Karpas-422 (cell line): Measurements from ENCODE around the gene SPARCL1. TPM values are rescaled to one million over a fixed set of nuclear protein-coding genes. Genes with fewer than 3 reads are reported as not detected.
A peak's percentile ranks its signal among the peaks of the same experiment; 100 is the strongest.
"Not testable (repeated sequence)": the region's sequence is repeated elsewhere in the genome, so short reads cannot be mapped to it uniquely, and the experiment has no call there.

Experiments
- DNase-seq: peaks from one replicate; pipeline ENCODE4 v3.0.0-alpha.2; 2015
- H2AFZ ChIP-seq: fragments of 200-600 bp; sonication (generic); 2 replicates; pipeline ENCODE4 v1.6.1; 2014; ENCODE audit warnings: antibody characterized with exemption, low read length, mixed read lengths
- H3K27ac ChIP-seq: fragments of 200-600 bp; sonication (generic); 2 replicates; pipeline ENCODE4 v1.5.1; 2014; ENCODE audit warnings: mild to moderate bottlenecking, low read length, moderate library complexity
- H3K27me3 ChIP-seq: fragments of 200-600 bp; sonication (generic); 2 replicates; pipeline ENCODE4 v1.6.1; 2014; ENCODE audit warnings: low read length, mixed read lengths
- H3K36me3 ChIP-seq: fragments of 200-600 bp; sonication (generic); 2 replicates; pipeline ENCODE4 v1.6.1; 2014; ENCODE audit warnings: low read length, mixed read lengths; ENCODE audit not compliant: insufficient read depth
- H3K4me1 ChIP-seq: fragments of 200-600 bp; sonication (generic); 2 replicates; pipeline ENCODE4 v1.6.1; 2014; ENCODE audit warnings: mild to moderate bottlenecking, low read length, mixed read lengths
- H3K4me2 ChIP-seq: fragments of 200-600 bp; sonication (generic); 2 replicates; pipeline ENCODE4 v1.6.1; 2014; ENCODE audit warnings: low read length, low read depth, mild to moderate bottlenecking; ENCODE audit not compliant: poor library complexity, severe bottlenecking
- H3K4me3 ChIP-seq: fragments of 200-600 bp; sonication (generic); 2 replicates; pipeline ENCODE4 v1.5.1; 2014; ENCODE audit warnings: mild to moderate bottlenecking, antibody characterized with exemption, low read length, mixed read lengths
- H3K79me2 ChIP-seq: fragments of 200-600 bp; sonication (generic); 2 replicates; pipeline ENCODE4 v1.6.1; 2014; ENCODE audit warnings: mild to moderate bottlenecking, low read length, mixed read lengths
- H3K9ac ChIP-seq: fragments of 200-600 bp; sonication (generic); 2 replicates; pipeline ENCODE4 v1.6.0; 2014; ENCODE audit warnings: low read length
- H3K9me2 ChIP-seq: fragments of 200-600 bp; sonication (generic), shearing (Covaris generic); replicated peaks from 2 replicates; pipeline ENCODE4 v1.6.0; 2014; ENCODE audit warnings: mild to moderate bottlenecking, low read length, moderate library complexity; ENCODE audit not compliant: insufficient read depth
- H3K9me3 ChIP-seq: fragments of 300-700, 200-600 bp; sonication (generic); 2 replicates; pipeline ENCODE4 v1.6.1; 2014; ENCODE audit warnings: low read length, mixed read lengths
- H4K20me1 ChIP-seq: fragments of 200-600 bp; sonication (generic); 2 replicates; pipeline ENCODE4 v1.6.1; 2014; ENCODE audit warnings: mild to moderate bottlenecking, antibody characterized with exemption, low read length, low read depth; ENCODE audit not compliant: insufficient read depth
- total RNA-seq: library from RNA; depleted of rRNA; stranded (reverse); fragments of >200 nt; shearing (Covaris generic); gene quantifications from 2 replicates; pipeline ENCODE4 v1.2.3, GENCODE V29; 2014; ENCODE audit warnings: low replicate concordance

The SPARCL1 gene
- total RNA-seq, 1 experiment from 2014 or later, result 0.11 TPM

DNA sequence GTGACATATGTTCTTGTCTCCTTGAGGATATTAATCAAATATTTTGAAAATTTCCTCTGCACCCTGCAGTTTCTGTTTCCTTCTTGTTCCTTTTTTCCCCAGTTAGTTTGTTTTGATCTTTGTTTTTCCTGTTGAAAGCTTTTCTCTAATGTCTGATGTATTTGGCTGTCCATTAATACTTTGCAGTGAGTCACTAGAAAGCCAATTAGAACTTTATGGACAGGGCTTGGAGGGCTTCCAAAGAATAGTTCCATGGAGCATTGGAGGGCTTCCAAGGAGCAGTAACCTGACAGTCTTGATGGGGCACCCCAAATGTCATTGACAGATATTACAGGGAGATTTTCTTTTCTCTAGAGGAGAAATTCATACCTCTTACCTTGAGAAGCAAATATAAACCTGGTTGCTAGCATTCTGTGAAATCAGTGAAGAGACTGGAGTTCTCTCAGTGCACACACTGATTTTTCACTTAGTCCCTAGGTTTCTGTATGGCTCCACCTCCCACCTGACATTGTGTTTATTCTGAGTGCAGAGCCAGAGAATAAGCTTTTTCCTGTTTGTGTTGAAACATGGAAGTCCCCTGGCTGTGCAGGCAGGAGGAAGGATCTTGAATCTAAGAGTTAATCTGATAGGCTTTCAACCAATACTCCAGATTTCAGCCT, 26.5 kb downstream of the SPARCL1 start:
- H3K79me2 ChIP-seq, result no peaks in the 10 kb centered on the region
- no peak overlapping the region for H3K27ac ChIP-seq
- no peaks in the 10 kb centered on the region for H3K27me3 ChIP-seq
- H3K9me2 ChIP-seq, result no peaks in the 10 kb centered on the region
- no peak overlapping the region for H2AFZ ChIP-seq
- H3K36me3 ChIP-seq, result no peaks in the 10 kb centered on the region
- no peaks in the 10 kb centered on the region for H3K9me3 ChIP-seq
- H3K4me3 ChIP-seq, result no peak overlapping the region
- H3K4me1 ChIP-seq, result peaks cover 6% of the 10 kb centered on the region; the same call in 1 of the 2 replicates
- DNase-seq, result no peak
- no peak overlapping the region for H3K9ac ChIP-seq
- H3K4me2 ChIP-seq, result no peak overlapping the region
- H4K20me1 ChIP-seq, result no peaks in the 10 kb centered on the region

DNA sequence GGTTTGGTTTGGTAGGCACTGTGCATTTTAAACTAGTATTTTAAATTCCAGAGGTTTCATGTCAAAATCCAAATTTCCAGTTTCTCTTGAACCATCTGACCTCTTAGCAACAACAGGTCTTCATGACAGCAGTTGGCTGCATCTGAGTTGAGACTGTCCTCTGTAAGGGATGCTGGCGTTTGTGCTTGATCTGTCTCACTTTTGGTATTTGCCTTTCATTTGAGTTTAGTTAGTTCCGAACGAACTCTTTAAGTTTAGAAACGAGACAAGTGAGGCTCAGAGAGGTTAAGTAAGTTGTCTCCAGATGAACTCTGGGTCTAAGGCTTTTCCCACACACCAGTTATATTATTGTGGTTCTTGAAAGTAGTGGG, 29.1 kb downstream of the SPARCL1 start:
- peaks cover 6% of the 10 kb centered on the region; the same call in 1 of the 2 replicates for H3K4me1 ChIP-seq
- no peaks in the 10 kb centered on the region for H3K36me3 ChIP-seq
- no peak overlapping the region for H3K4me2 ChIP-seq
- H3K27me3 ChIP-seq, result no peaks in the 10 kb centered on the region
- no peaks in the 10 kb centered on the region for H3K79me2 ChIP-seq
- no peak overlapping the region for H3K9ac ChIP-seq
- no peak overlapping the region for H3K27ac ChIP-seq
- H3K9me2 ChIP-seq, result no peaks in the 10 kb centered on the region
- no peak overlapping the region for H2AFZ ChIP-seq
- H4K20me1 ChIP-seq, result no peaks in the 10 kb centered on the region
- no peak for DNase-seq
- no peak overlapping the region for H3K4me3 ChIP-seq
- no peaks in the 10 kb centered on the region for H3K9me3 ChIP-seq

DNA sequence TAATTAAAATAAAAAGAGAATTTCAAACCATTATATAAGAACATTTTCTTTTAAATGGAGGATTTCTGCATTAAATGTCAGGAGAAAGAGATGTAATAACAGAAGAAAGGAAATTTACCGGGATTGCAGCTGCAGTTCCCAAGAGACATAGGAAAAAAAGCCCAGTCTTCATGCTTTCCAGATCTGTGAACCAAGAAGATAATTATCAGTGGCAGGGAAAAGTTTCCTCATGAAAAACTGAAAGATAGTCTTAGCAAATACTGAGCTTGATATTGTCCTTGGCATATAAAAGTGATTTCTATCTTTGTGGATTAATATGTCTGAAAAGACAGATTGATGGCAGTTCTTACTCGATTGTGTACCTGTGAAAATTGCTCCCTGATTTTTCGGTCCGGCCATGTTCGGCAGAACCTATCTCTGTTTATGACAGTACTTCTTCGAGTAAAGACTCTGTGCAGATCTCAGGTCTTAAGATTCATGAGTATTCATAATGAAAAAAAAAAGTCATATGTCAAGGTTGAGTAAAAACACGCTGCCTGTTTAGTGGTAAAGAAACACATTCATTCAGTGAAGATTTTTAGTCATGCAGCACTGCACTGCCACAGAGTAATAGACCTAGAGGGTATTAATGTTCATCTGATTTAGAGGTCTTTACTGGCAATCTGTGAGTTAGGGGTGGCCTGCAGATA, 29.6 kb downstream of the SPARCL1 start:
- H3K4me3 ChIP-seq, result no peak overlapping the region
- no peaks in the 10 kb centered on the region for H3K9me3 ChIP-seq
- DNase-seq, result no peak

DNA sequence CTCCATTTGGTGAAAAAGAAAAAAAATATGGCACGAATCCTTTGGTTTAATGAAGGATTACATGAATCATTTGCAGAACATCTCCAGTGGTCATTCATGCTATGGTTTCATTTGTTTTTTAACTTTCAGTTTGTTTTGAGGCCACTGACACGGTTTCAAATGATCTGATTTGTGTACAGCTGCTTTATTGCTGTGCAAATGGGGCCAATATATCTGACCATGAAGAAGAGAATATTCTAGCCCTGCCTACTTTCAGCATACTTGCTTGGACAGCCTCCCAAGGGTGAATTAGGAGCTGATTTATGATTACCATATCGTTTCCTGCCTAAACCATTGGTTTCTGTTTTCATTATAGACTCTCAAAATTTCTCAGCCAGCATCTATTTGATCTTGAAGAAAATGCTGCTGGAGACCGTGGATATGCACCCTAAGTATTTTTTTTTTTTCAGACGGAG, 30.7 kb downstream of the SPARCL1 start:
- Histone ChIP-seq H3K27me3 (no peaks in the 10 kb centered on the region), H3K9me3 (no peaks in the 10 kb centered on the region), H3K79me2 (no peaks in the 10 kb centered on the region), H3K9ac (no peak overlapping the region), H4K20me1 (no peaks in the 10 kb centered on the region), H3K4me2 (peak overlapping the region; percentile 4), H3K36me3 (no peaks in the 10 kb centered on the region; the same call in 1 of the 2 replicates), H3K4me1 (peaks cover 6% of the 10 kb centered on the region; the same call in 1 of the 2 replicates), H3K9me2 (no peaks in the 10 kb centered on the region), H3K4me3 (no peak overlapping the region), H2AFZ (no peak overlapping the region), H3K27ac (no peak overlapping the region)
- DNase-seq, result no peak

More for the DNA sequence above, 29.6 kb downstream of the SPARCL1 start:
- Histone ChIP-seq H2AFZ (no peak overlapping the region), H3K27me3 (no peaks in the 10 kb centered on the region), H3K4me2 (no peak overlapping the region), H3K4me1 (peaks cover 6% of the 10 kb centered on the region; the same call in 1 of the 2 replicates), H3K36me3 (no peaks in the 10 kb centered on the region), H3K9ac (no peak overlapping the region), H3K79me2 (no peaks in the 10 kb centered on the region), H4K20me1 (no peaks in the 10 kb centered on the region), H3K9me2 (no peaks in the 10 kb centered on the region), H3K27ac (no peak overlapping the region)

DNA sequence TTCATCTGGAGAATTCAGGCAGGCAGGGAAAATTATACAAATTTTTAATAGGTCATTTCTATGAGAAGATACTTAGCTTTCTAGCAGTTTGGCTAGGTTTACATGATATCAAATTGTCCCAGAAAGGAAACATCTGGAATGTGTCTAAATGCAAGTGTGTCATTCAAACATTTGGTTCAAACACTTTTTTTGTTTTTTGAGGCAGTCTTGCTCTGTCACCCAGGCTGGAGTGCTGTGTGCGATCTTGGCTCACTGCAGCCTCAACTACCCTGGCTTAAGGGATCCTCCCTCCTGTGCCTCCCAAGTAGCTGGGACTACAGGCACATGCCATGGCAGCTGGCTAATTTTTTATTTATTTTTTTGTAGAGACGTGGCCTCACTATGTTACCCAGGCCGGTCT, 31.6 kb downstream of the SPARCL1 start:
- Histone ChIP-seq H3K9me3 (no peaks in the 10 kb centered on the region), H3K4me1 (peaks cover 6% of the 10 kb centered on the region; the same call in 1 of the 2 replicates)

DNA sequence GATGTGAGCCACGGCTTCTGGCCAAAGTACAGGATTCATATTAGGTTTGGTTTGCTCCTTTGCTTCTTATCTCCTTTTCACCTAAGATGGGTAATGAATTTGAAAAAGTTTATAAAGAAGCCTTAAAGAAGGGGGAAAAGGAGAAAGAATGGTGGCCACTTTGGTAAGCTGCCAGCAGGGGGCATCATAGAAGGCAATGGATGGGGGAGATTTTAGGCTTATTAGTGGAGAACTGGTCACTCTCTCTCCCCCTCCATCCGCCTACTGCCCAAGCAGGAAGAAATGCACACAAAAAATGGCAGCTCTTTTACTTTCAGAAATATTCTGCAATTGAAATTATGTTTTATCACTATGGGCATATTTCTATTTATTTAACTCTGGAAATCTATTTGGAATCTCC, 32.0 kb downstream of the SPARCL1 start:
- H3K36me3 ChIP-seq, result no peaks in the 10 kb centered on the region; the same call in 1 of the 2 replicates
- H3K4me2 ChIP-seq, result no peak overlapping the region
- H3K27ac ChIP-seq, result no peak overlapping the region
- H3K27me3 ChIP-seq, result no peaks in the 10 kb centered on the region
- peaks cover 6% of the 10 kb centered on the region; the same call in 1 of the 2 replicates for H3K4me1 ChIP-seq
- H3K9me2 ChIP-seq, result no peaks in the 10 kb centered on the region
- DNase-seq, result peak; percentile 76
- H2AFZ ChIP-seq, result no peak overlapping the region
- no peaks in the 10 kb centered on the region for H3K9me3 ChIP-seq
- no peak overlapping the region for H3K9ac ChIP-seq
- no peaks in the 10 kb centered on the region for H3K79me2 ChIP-seq
- H3K4me3 ChIP-seq, result no peak overlapping the region
- H4K20me1 ChIP-seq, result no peaks in the 10 kb centered on the region

More for the DNA sequence above, 31.6 kb downstream of the SPARCL1 start:
- no peak for DNase-seq
- H3K4me3 ChIP-seq, result no peak overlapping the region
- no peak overlapping the region for H2AFZ ChIP-seq
- no peaks in the 10 kb centered on the region for H3K27me3 ChIP-seq
- no peak overlapping the region for H3K4me2 ChIP-seq
- H3K9me2 ChIP-seq, result no peaks in the 10 kb centered on the region
- H3K36me3 ChIP-seq, result no peaks in the 10 kb centered on the region; the same call in 1 of the 2 replicates
- no peaks in the 10 kb centered on the region for H4K20me1 ChIP-seq
- H3K27ac ChIP-seq, result no peak overlapping the region
- no peak overlapping the region for H3K9ac ChIP-seq
- H3K79me2 ChIP-seq, result no peaks in the 10 kb centered on the region

DNA sequence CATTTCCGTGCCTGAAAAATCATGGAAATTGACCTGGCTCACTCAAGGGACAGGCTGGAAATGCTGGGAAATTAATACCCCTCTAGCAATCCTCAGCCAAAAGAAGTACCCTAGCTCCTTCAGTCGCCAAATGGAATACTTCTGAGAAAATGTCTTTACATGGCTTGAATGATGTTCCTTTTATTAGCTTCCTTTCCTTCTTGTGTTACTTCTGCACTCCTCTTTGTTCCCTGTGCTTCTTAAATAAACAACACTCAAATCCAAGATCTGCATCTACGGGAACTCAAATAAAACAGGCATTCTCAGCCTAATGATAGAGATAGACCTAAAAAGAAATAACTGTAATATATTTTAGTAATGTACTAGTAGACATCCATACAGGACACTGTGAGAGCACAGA, 36.1 kb downstream of the SPARCL1 start:
- Histone ChIP-seq H3K4me3 (no peak overlapping the region), H3K27ac (no peak overlapping the region), H3K9me3 (no peaks in the 10 kb centered on the region), H3K4me2 (no peak overlapping the region), H4K20me1 (no peaks in the 10 kb centered on the region), H3K9ac (no peak overlapping the region), H3K4me1 (peaks cover 7% of the 10 kb centered on the region), H3K9me2 (no peaks in the 10 kb centered on the region), H3K27me3 (no peaks in the 10 kb centered on the region), H2AFZ (no peak overlapping the region), H3K79me2 (no peaks in the 10 kb centered on the region), H3K36me3 (no peaks in the 10 kb centered on the region; the same call in 1 of the 2 replicates)
- DNase-seq, result no peak

DNA sequence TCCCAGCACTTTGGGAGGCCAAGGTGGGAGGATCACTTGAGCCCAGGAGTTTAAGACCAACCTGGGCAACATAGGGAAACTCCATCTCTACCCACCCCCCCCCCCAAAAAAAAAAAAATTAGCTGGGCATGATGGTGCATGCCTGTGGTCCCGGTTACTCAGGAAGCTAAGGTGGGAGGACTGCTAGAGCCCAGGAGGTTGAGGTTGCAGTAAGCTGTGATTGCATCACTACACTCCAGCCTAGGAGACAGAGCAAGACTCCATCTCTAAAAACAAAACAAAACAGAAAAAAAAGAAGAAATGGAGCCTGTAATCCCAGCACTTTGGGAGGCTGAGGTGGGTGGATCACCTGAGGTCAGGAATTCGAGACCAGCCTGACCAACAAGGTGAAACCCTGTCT, 37.3 kb downstream of the SPARCL1 start:
- not testable (repeated sequence) for H3K9me3 ChIP-seq, H3K9me2 ChIP-seq, H3K4me2 ChIP-seq

More for the DNA sequence above, 37.3 kb downstream of the SPARCL1 start:
- H3K4me3 ChIP-seq, H3K27me3 ChIP-seq, H3K4me1 ChIP-seq, H3K27ac ChIP-seq, H3K36me3 ChIP-seq, H4K20me1 ChIP-seq, H2AFZ ChIP-seq, H3K79me2 ChIP-seq, H3K9ac ChIP-seq, DNase-seq: not testable (repeated sequence)
